Epithelial cell of prostate (primary cell): ENCODE results near the gene FARP1.

Source experiments
- DNase-seq: peaks from one replicate; pipeline ENCODE4 v3.0.0-alpha.2; 2011; ENCODE audit warnings: low read depth, low spot score
- H3K27ac ChIP-seq: fragments of 450-650 bp; 2 replicates; pipeline ENCODE4 v1.5.1; 2017; ENCODE audit warnings: mild to moderate bottlenecking

FARP1 gene

GRCh38 chr13:98297745-98298144 is 154.9 kb downstream of the FARP1 start:
- H3K27ac ChIP-seq: no peak overlapping the region
- no peak for DNase-seq

GRCh38 chr13:98298599-98298998 is 155.7 kb downstream of the FARP1 start:
- no peak overlapping the region for H3K27ac ChIP-seq
- DNase-seq: no peak

- no peak overlapping the region for H3K27ac ChIP-seq
- DNase-seq: no peak
Observed at GRCh38 chr13:98299235-98299965, 156.5 kb downstream of the FARP1 start.

GRCh38 chr13:98299966-98300350 is 157.1 kb downstream of the FARP1 start:
- DNase-seq: no peak
- H3K27ac ChIP-seq: no peak overlapping the region

GRCh38 chr13:98300956-98301641 is 158.2 kb downstream of the FARP1 start:
- no peak overlapping the region for H3K27ac ChIP-seq
- DNase-seq: peak; percentile 40

- H3K27ac ChIP-seq: no peak overlapping the region
- DNase-seq: no peak
Observed at GRCh38 chr13:98301721-98302120, 158.8 kb downstream of the FARP1 start.

GRCh38 chr13:98303858-98304257 is 161.0 kb downstream of the FARP1 start:
- no peak for DNase-seq

GRCh38 chr13:98305670-98306069 is 162.8 kb downstream of the FARP1 start:
- H3K27ac ChIP-seq: no peak overlapping the region
- DNase-seq: no peak

More at GRCh38 chr13:98303858-98304257, 161.0 kb downstream of the FARP1 start:
- no peak overlapping the region for H3K27ac ChIP-seq

- no peak for DNase-seq
- no peak overlapping the region for H3K27ac ChIP-seq
Observed at GRCh38 chr13:98307463-98308085, 164.7 kb downstream of the FARP1 start.

- no peak overlapping the region for H3K27ac ChIP-seq
- no peak for DNase-seq
Observed at GRCh38 chr13:98308086-98308911, 165.4 kb downstream of the FARP1 start.

GRCh38 chr13:98309569-98310335 is 166.9 kb downstream of the FARP1 start:
- DNase-seq: no peak
- H3K27ac ChIP-seq: no peak overlapping the region

- no peak overlapping the region for H3K27ac ChIP-seq
- DNase-seq: no peak
Observed at GRCh38 chr13:98310485-98311199, 167.7 kb downstream of the FARP1 start.

GRCh38 chr13:98311200-98311548 is 168.3 kb downstream of the FARP1 start:
- H3K27ac ChIP-seq: no peak overlapping the region
- no peak for DNase-seq

- DNase-seq: no peak
Observed at GRCh38 chr13:98312606-98313005, 169.7 kb downstream of the FARP1 start.

GRCh38 chr13:98313023-98313921 is 170.4 kb downstream of the FARP1 start:
- no peak for DNase-seq
- H3K27ac ChIP-seq: no peak overlapping the region

More at GRCh38 chr13:98312606-98313005, 169.7 kb downstream of the FARP1 start:
- H3K27ac ChIP-seq: no peak overlapping the region

- H3K27ac ChIP-seq: no peak overlapping the region
- DNase-seq: no peak
Observed at GRCh38 chr13:98313922-98314292, 171.0 kb downstream of the FARP1 start.

- DNase-seq: no peak
Observed at GRCh38 chr13:98315466-98315865, 172.6 kb downstream of the FARP1 start.

GRCh38 chr13:98315902-98316301 is 173.0 kb downstream of the FARP1 start:
- DNase-seq: no peak
- no peak overlapping the region for H3K27ac ChIP-seq

More at GRCh38 chr13:98315466-98315865, 172.6 kb downstream of the FARP1 start:
- no peak overlapping the region for H3K27ac ChIP-seq
